ENCODE data around the gene PRDM1. TPM values are rescaled to one million over a fixed set of nuclear protein-coding genes. Genes with fewer than 3 reads are reported as not detected.
A peak's percentile ranks its signal among the peaks of the same experiment; 100 is the strongest.

The PRDM1 gene
- total RNA-seq, 1 donor, result 2.5 TPM

- Histone ChIP-seq H3K4me3 (ENCODE audit: insufficient read depth, low read length) (no peak overlapping the region), H3K27me3 (ENCODE audit: insufficient read depth, low read length) (no peaks in the 10 kb centered on the region), H3K27ac (ENCODE audit: low read depth, low read length) (no peak overlapping the region), H4K20me1 (ENCODE audit: insufficient read depth, low read length) (no peaks in the 10 kb centered on the region), H3K79me2 (ENCODE audit: insufficient read depth, low read length) (no peaks in the 10 kb centered on the region), H2AFZ (ENCODE audit: low read length) (no peak overlapping the region), H3K9me3 (ENCODE audit: low read depth, low read length) (no peaks in the 10 kb centered on the region), H3K4me1 (ENCODE audit: insufficient read depth, low read length) (no peaks in the 10 kb centered on the region), H3K36me3 (ENCODE audit: insufficient read depth, low read length) (no peaks in the 10 kb centered on the region), H3K4me2 (ENCODE audit: insufficient read depth, low read length) (no peak overlapping the region)
- TF ChIP-seq CTCF (IDR thresholded peaks at IDR 0.05; ENCODE audit: extremely low read depth, low read depth, low read length), result no peak
- no peak for DNase-seq (ENCODE audit: insufficient read length, low spot score, missing footprints)
Observed at GRCh38 chr6:106076139-106076538, 10.0 kb upstream of the PRDM1 start.

- Histone ChIP-seq H3K79me2 (ENCODE audit: insufficient read depth, low read length) (no peaks in the 10 kb centered on the region), H4K20me1 (ENCODE audit: insufficient read depth, low read length) (no peaks in the 10 kb centered on the region), H3K4me2 (ENCODE audit: insufficient read depth, low read length) (no peak overlapping the region), H3K27ac (ENCODE audit: low read depth, low read length) (no peak overlapping the region), H2AFZ (ENCODE audit: low read length) (peak overlapping the region; percentile 57), H3K36me3 (ENCODE audit: insufficient read depth, low read length) (no peaks in the 10 kb centered on the region), H3K27me3 (ENCODE audit: insufficient read depth, low read length) (no peaks in the 10 kb centered on the region), H3K4me1 (ENCODE audit: insufficient read depth, low read length) (no peaks in the 10 kb centered on the region), H3K9me3 (ENCODE audit: low read depth, low read length) (no peaks in the 10 kb centered on the region), H3K4me3 (ENCODE audit: insufficient read depth, low read length) (no peak overlapping the region)
- TF ChIP-seq CTCF (IDR thresholded peaks at IDR 0.05; ENCODE audit: extremely low read depth, low read depth, low read length), result no peak
- DNase-seq (ENCODE audit: insufficient read length, low spot score, missing footprints), result no peak
Observed at GRCh38 chr6:106077170-106077569, 9.0 kb upstream of the PRDM1 start.

GRCh38 chr6:106077881-106078280, 8.3 kb upstream of the PRDM1 start:
- Histone ChIP-seq H3K27ac (ENCODE audit: low read depth, low read length) (no peak overlapping the region), H3K4me3 (ENCODE audit: insufficient read depth, low read length) (no peak overlapping the region), H3K4me1 (ENCODE audit: insufficient read depth, low read length) (peaks cover 6% of the 10 kb centered on the region), H3K4me2 (ENCODE audit: insufficient read depth, low read length) (no peak overlapping the region), H3K79me2 (ENCODE audit: insufficient read depth, low read length) (no peaks in the 10 kb centered on the region), H3K36me3 (ENCODE audit: insufficient read depth, low read length) (no peaks in the 10 kb centered on the region), H3K27me3 (ENCODE audit: insufficient read depth, low read length) (no peaks in the 10 kb centered on the region), H4K20me1 (ENCODE audit: insufficient read depth, low read length) (no peaks in the 10 kb centered on the region), H3K9me3 (ENCODE audit: low read depth, low read length) (no peaks in the 10 kb centered on the region), H2AFZ (ENCODE audit: low read length) (peak overlapping the region; percentile 13)
- DNase-seq (ENCODE audit: insufficient read length, low spot score, missing footprints), result no peak
- no peak for TF ChIP-seq CTCF (IDR thresholded peaks at IDR 0.05; ENCODE audit: extremely low read depth, low read depth, low read length)

- TF ChIP-seq CTCF (IDR thresholded peaks at IDR 0.05; ENCODE audit: extremely low read depth, low read depth, low read length), result no peak
- Histone ChIP-seq H3K4me3 (ENCODE audit: insufficient read depth, low read length) (no peak overlapping the region), H3K36me3 (ENCODE audit: insufficient read depth, low read length) (no peaks in the 10 kb centered on the region), H3K27me3 (ENCODE audit: insufficient read depth, low read length) (no peaks in the 10 kb centered on the region), H4K20me1 (ENCODE audit: insufficient read depth, low read length) (no peaks in the 10 kb centered on the region), H3K27ac (ENCODE audit: low read depth, low read length) (no peak overlapping the region), H3K4me2 (ENCODE audit: insufficient read depth, low read length) (no peak overlapping the region), H3K79me2 (ENCODE audit: insufficient read depth, low read length) (no peaks in the 10 kb centered on the region), H2AFZ (ENCODE audit: low read length) (no peak overlapping the region), H3K9me3 (ENCODE audit: low read depth, low read length) (no peaks in the 10 kb centered on the region), H3K4me1 (ENCODE audit: insufficient read depth, low read length) (peaks cover 27% of the 10 kb centered on the region)
- no peak for DNase-seq (ENCODE audit: insufficient read length, low spot score, missing footprints)
Observed at GRCh38 chr6:106079961-106080762, 6.0 kb upstream of the PRDM1 start.
